Chondrocyte (in vitro differentiated cells): ENCODE measurements around the gene PDLIM5. TPM values are rescaled to one million over a fixed set of nuclear protein-coding genes. Genes with fewer than 3 reads are reported as not detected.

Source experiments
- DNase-seq: peaks from one replicate; pipeline ENCODE4 v3.0.0; 2021; ENCODE audit warnings: mixed read lengths, low spot score
- H3K27ac Mint-ChIP-seq: one replicate; pipeline ENCODE4 v1.8.0; 2021; ENCODE audit warnings: mild to moderate bottlenecking, moderate library complexity, mixed read lengths; ENCODE audit not compliant: unreplicated experiment
- H3K27me3 Mint-ChIP-seq: 2 replicates; pipeline ENCODE4 v1.8.0; 2021; ENCODE audit warnings: low read depth, mixed read lengths
- H3K36me3 Mint-ChIP-seq: 2 replicates; pipeline ENCODE4 v1.8.0; 2021; ENCODE audit warnings: low read depth, mixed read lengths
- H3K4me1 Mint-ChIP-seq: 2 replicates; pipeline ENCODE4 v1.8.0; 2021; ENCODE audit warnings: low read depth, mild to moderate bottlenecking, mixed read lengths
- H3K4me3 Mint-ChIP-seq: one replicate; pipeline ENCODE4 v1.8.0; 2021; ENCODE audit warnings: mild to moderate bottlenecking, moderate library complexity, mixed read lengths; ENCODE audit not compliant: unreplicated experiment
- H3K9me3 Mint-ChIP-seq: 2 replicates; pipeline ENCODE4 v1.8.0; 2021; ENCODE audit warnings: low read depth, mixed read lengths
- CTCF ChIP-seq: fragments of 200-600 bp; sonication (generic); IDR thresholded peaks from 2 replicates; pipeline ENCODE4 v1.5.0; 2021; ENCODE audit warnings: antibody characterized with exemption, mild to moderate bottlenecking, moderate library complexity
- total RNA-seq: library from RNA; stranded (reverse); gene quantifications from 3 replicates; pipeline ENCODE4 v1.2.1, GENCODE V29; 2021

The PDLIM5 gene
- total RNA-seq, 1 donor from 2014 or later, result 329 TPM

- Mint-ChIP-seq H3K36me3 (peaks cover 16% of the 10 kb centered on the region), H3K4me3 (peak overlapping the region; percentile 33), H3K9me3 (no peaks in the 10 kb centered on the region), H3K4me1 (peaks cover 89% of the 10 kb centered on the region), H3K27me3 (no peaks in the 10 kb centered on the region), H3K27ac (peak overlapping the region; percentile 70)
- no peak for DNase-seq
- no peak for TF ChIP-seq CTCF
These were observed 7.9 kb downstream of the PDLIM5 start for GRCh38 chr4:94459462-94460161.

GRCh38 chr4:94461506-94461905, 9.8 kb downstream of the PDLIM5 start:
- H3K4me3 Mint-ChIP-seq, result no peak overlapping the region
- no peaks in the 10 kb centered on the region for H3K9me3 Mint-ChIP-seq
- no peak for TF ChIP-seq CTCF
- peaks cover 88% of the 10 kb centered on the region for H3K4me1 Mint-ChIP-seq
- no peak for DNase-seq
- no peaks in the 10 kb centered on the region for H3K27me3 Mint-ChIP-seq
- peak overlapping the region; percentile 66 for H3K27ac Mint-ChIP-seq
- peaks cover 10% of the 10 kb centered on the region for H3K36me3 Mint-ChIP-seq

- Mint-ChIP-seq H3K4me3 (no peak overlapping the region), H3K9me3 (no peaks in the 10 kb centered on the region), H3K27ac (peak overlapping the region; percentile 61), H3K36me3 (peaks cover 11% of the 10 kb centered on the region), H3K4me1 (peaks cover 93% of the 10 kb centered on the region), H3K27me3 (no peaks in the 10 kb centered on the region)
- TF ChIP-seq CTCF, result no peak
- no peak for DNase-seq
These were observed 10.8 kb downstream of the PDLIM5 start for GRCh38 chr4:94462572-94462971.

GRCh38 chr4:94463771-94464170, 12.0 kb downstream of the PDLIM5 start:
- no peak for DNase-seq
- Mint-ChIP-seq H3K4me3 (no peak overlapping the region), H3K9me3 (no peaks in the 10 kb centered on the region), H3K27ac (peak overlapping the region; percentile 85), H3K36me3 (peaks cover 17% of the 10 kb centered on the region), H3K4me1 (peaks cover 94% of the 10 kb centered on the region), H3K27me3 (no peaks in the 10 kb centered on the region)
- no peak for TF ChIP-seq CTCF

- no peak overlapping the region for H3K4me3 Mint-ChIP-seq
- DNase-seq, result no peak
- no peaks in the 10 kb centered on the region for H3K27me3 Mint-ChIP-seq
- peaks cover 14% of the 10 kb centered on the region for H3K36me3 Mint-ChIP-seq
- H3K4me1 Mint-ChIP-seq, result peaks cover 90% of the 10 kb centered on the region
- H3K27ac Mint-ChIP-seq, result peak overlapping the region; percentile 75
- no peak for TF ChIP-seq CTCF
- no peaks in the 10 kb centered on the region for H3K9me3 Mint-ChIP-seq
These were observed 14.6 kb downstream of the PDLIM5 start for GRCh38 chr4:94466371-94466770.
